GM12891 (cell line): Measurements from ENCODE around the gene CCDC12.

ENCODE experiments used
- DNase-seq: peaks from one replicate; pipeline ENCODE4 v3.0.0; 2011; ENCODE audit warnings: low spot score; ENCODE audit not compliant: insufficient read length
- FAIRE-seq: peaks from 2 replicates; lab custom pipeline; 2011; peaks lifted over from hg19 to GRCh38; lab: Jason Lieb, UNC
- PAX5 ChIP-seq: IDR thresholded peaks from 2 replicates; pipeline ENCODE4 v1.6.1; 2011; ENCODE audit warnings: low read length, moderate library complexity, mild to moderate bottlenecking; ENCODE audit not compliant: insufficient read depth, severe bottlenecking
- POLR2A ChIP-seq: IDR thresholded peaks from 2 replicates; pipeline ENCODE4 v1.6.1; 2011; ENCODE audit warnings: low read depth, low read length, control low read depth
- POLR2AphosphoS5 ChIP-seq: IDR thresholded peaks from 2 replicates; pipeline ENCODE4 v1.6.1; 2011; ENCODE audit warnings: low read depth, low read length, control low read depth
- POU2F2 ChIP-seq: IDR thresholded peaks from 2 replicates; pipeline ENCODE4 v1.6.1; 2011; ENCODE audit warnings: low read depth, mild to moderate bottlenecking, control low read depth, low read length, moderate library complexity
- SPI1 ChIP-seq: IDR thresholded peaks from 2 replicates; pipeline ENCODE4 v1.6.1; 2011; ENCODE audit warnings: low read depth, low read length, control low read depth
- TAF1 ChIP-seq: IDR thresholded peaks from 2 replicates; pipeline ENCODE4 v1.6.1; 2011; ENCODE audit warnings: low read depth, low read length, control low read depth

The CCDC12 gene

GRCh38 chr3:46877406-46878125 lies 99.0 kb downstream of the CCDC12 start, which contains the start of gene PTH1R:
Gene PTH1R, plus strand, starts transcription at chr3:46877721. Its CDS starts 5,839 bp downstream, at chr3:46883560.
- no peak for TF ChIP-seq POLR2AphosphoS5
- TF ChIP-seq TAF1 = no peak
- TF ChIP-seq PAX5 = no peak
- TF ChIP-seq SPI1 = no peak
- no peak for TF ChIP-seq POLR2A
- no peak for TF ChIP-seq POU2F2
- FAIRE-seq (no peak), DNase-seq (no peak)

- DNase-seq (no peak), FAIRE-seq (no peak)
These were observed 99.9 kb downstream of the CCDC12 start for GRCh38 chr3:46876313-46877300.

GRCh38 chr3:46875560-46875959 lies 101.0 kb downstream of the CCDC12 start:
- FAIRE-seq (no peak), DNase-seq (no peak)
- TF ChIP-seq POU2F2 (no peak), SPI1 (no peak), PAX5 (no peak), TAF1 (no peak), POLR2AphosphoS5 (no peak), POLR2A (no peak)

More at GRCh38 chr3:46876313-46877300, 99.9 kb downstream of the CCDC12 start:
- TF ChIP-seq TAF1 (no peak), PAX5 (no peak), SPI1 (no peak), POU2F2 (no peak), POLR2AphosphoS5 (no peak), POLR2A (no peak)

- no peak for TF ChIP-seq TAF1
- DNase-seq = no peak
- no peak for FAIRE-seq
These were observed 102.1 kb downstream of the CCDC12 start for GRCh38 chr3:46874430-46874829.

GRCh38 chr3:46873521-46873920 lies 103.0 kb downstream of the CCDC12 start:
- TF ChIP-seq POLR2A = no peak
- TF ChIP-seq PAX5 = no peak
- TF ChIP-seq SPI1 = no peak
- no peak for TF ChIP-seq TAF1
- TF ChIP-seq POLR2AphosphoS5 = no peak
- no peak for TF ChIP-seq POU2F2
- DNase-seq = no peak
- no peak for FAIRE-seq
